Measurements from ENCODE around the gene LPGAT1. TPM values are rescaled to one million over a fixed set of nuclear protein-coding genes. Genes with fewer than 3 reads are reported as not detected.
A peak's percentile ranks its signal among the peaks of the same experiment; 100 is the strongest.
"Not testable (repeated sequence)": the region's sequence is repeated elsewhere in the genome, so short reads cannot be mapped to it uniquely, and the experiment has no call there.

The LPGAT1 gene
- total RNA-seq, 6 experiments from 2014 or later: 32.0 to 141 (median 55.7) TPM

DNA sequence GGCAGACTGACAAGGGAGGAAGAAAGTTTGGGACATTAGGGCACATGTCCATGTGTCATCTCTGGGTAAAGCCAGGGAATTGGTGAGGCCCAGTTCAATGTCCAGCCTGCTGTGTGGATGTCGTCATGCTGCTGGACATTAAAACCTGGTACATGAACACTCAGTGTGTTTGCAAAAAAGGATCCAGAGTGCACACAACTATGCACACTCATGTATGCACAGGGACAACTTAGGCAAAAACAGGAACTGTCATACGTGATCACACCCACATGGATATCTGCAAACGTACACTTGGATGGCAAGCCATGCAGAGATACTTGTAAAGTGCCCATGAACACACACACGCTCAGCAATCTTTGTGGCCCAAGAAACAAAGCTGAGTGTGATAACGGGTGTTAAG is 107.3 kb downstream of the LPGAT1 start:
- Histone ChIP-seq H3K36me3 (no peaks in the 10 kb centered on the region), H3K27ac (no peak overlapping the region), H3K4me3 (no peak overlapping the region), H3K9me3 (no peaks in the 10 kb centered on the region), H3K4me1 (peaks cover 0 to 8% (median 0%) of the 10 kb centered on the region in 4 donors), H3K27me3 (no peaks in the 10 kb centered on the region)
- TF ChIP-seq, protein P1, sequence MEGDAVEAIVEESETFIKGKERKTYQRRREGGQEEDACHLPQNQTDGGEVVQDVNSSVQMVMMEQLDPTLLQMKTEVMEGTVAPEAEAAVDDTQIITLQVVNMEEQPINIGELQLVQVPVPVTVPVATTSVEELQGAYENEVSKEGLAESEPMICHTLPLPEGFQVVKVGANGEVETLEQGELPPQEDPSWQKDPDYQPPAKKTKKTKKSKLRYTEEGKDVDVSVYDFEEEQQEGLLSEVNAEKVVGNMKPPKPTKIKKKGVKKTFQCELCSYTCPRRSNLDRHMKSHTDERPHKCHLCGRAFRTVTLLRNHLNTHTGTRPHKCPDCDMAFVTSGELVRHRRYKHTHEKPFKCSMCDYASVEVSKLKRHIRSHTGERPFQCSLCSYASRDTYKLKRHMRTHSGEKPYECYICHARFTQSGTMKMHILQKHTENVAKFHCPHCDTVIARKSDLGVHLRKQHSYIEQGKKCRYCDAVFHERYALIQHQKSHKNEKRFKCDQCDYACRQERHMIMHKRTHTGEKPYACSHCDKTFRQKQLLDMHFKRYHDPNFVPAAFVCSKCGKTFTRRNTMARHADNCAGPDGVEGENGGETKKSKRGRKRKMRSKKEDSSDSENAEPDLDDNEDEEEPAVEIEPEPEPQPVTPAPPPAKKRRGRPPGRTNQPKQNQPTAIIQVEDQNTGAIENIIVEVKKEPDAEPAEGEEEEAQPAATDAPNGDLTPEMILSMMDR (IDR thresholded peaks at IDR 0.05): no peak
- TF ChIP-seq POLR2A (IDR thresholded peaks at IDR 0.05): no peak
- ATAC-seq (peak; percentile 33 to 87 (median 76)), DNase-seq (peak in 1 of 3 donors; percentile 64)
- WGBS (ENCODE audit: insufficient coverage, low coverage, low lambda C conversion rate, missing lambda C conversion rate): 52% methylated on average over 2 of the region's 5 CpGs
- intact Hi-C loops (cut with DNase I): no loop called here

DNA sequence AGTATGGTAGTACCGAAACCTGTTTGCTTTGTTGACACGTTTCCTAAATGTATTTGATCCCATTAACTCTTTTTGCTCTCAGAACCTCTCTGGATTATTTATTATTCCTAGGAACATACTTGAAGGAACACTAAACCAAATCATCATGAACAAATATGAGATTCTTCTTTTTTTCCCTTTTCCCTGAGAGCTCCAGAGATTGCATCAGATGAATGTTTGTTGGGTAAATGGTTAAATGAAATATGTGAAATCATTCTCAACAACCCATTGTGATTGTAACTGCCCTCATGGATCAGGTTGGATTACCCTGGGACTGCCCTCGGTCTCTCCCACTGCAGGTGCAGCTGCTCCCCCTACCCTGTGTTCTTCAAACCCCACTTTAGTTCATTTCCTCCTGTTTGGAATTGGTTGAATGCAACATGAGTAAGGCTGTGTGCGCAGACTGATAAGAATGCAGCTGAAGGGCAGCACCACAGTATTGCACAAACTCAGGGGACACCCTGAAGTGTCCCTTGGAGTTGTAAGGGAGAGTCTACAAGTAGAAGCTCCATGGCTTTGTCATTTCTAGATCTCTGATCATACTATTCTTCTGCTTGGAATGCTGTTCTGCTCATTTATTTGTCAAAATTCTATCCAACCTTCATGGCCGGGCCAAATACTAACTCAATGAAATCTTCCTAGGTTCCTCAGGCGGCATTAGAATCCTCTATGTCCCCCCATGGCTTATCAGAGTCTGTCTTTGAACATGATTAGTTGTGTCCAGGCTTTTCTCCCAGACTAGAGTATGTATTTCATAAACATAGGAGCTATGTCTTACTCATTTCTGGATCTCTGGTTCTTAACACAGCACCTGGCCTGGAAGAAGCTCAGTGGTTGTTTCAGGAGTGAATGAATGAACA is 108.0 kb downstream of the LPGAT1 start:
- Histone ChIP-seq H3K9me3 (no peaks in the 10 kb centered on the region), H3K4me3 (no peak overlapping the region), H3K27ac (no peak overlapping the region), H3K36me3 (no peaks in the 10 kb centered on the region), H3K27me3 (no peaks in the 10 kb centered on the region), H3K4me1 (peaks cover 0 to 8% (median 0%) of the 10 kb centered on the region in 4 donors)
- no peak for ATAC-seq
- no peak for TF ChIP-seq POLR2A (IDR thresholded peaks at IDR 0.05)
- TF ChIP-seq, protein P1 (IDR thresholded peaks at IDR 0.05): no peak
- 84% methylated on average over 6 of the region's 6 CpGs for WGBS (ENCODE audit: insufficient coverage, low coverage, low lambda C conversion rate, missing lambda C conversion rate)
- intact Hi-C loops (cut with DNase I): no loop called here
- no peak for DNase-seq

DNA sequence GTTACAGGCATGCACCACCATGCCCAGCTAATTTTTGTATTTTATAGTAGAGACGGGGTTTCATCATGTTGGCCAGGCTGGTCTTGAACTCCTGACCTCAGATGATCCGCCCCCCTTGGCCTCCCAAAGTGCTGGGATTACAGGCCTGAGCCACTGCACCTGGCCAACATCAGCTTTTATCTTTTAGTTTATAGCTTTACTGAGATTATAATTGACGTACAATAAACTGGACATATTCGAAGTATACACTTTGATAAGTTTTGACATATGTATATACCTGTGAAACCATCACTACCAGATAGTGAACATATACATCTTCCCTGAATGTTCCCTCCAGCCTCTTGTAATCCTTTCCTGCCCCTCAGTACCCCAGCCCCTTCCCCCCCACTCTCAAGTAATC is 114.0 kb downstream of the LPGAT1 start:
- WGBS (ENCODE audit: insufficient coverage, low coverage, low lambda C conversion rate, missing lambda C conversion rate): 87% methylated on average over 4 of the region's 4 CpGs
- intact Hi-C loops (cut with DNase I); H3K4me3 ChIP-seq; H3K9me3 ChIP-seq; H3K27me3 ChIP-seq; ATAC-seq; DNase-seq; H3K27ac ChIP-seq; H3K4me1 ChIP-seq; H3K36me3 ChIP-seq: not testable (repeated sequence)

DNA sequence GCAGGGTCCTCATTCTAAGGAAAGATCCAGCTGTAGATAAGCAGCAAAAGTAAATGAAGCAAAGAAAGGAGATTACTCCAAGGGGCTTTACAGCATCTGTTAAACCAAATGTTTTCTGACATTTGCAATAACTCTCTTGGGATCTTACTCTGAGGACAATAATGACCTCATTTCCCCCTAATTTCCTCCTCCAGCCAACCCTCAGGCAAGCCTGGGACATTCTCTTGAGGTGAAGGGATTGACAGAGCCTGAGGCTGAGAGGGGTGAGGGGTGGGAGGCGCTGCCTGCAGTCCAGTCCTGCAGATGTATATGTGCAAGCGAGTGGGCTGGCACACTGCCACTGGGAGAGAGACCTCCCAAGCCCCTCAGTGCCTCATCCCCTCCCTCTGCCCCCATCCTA is 114.6 kb downstream of the LPGAT1 start:
- no CpG with 5 or more reads among the region's 2 CpGs for WGBS (ENCODE audit: insufficient coverage, low coverage, low lambda C conversion rate, missing lambda C conversion rate)
- Histone ChIP-seq H3K4me1 (no peaks in the 10 kb centered on the region), H3K27me3 (no peaks in the 10 kb centered on the region), H3K4me3 (no peak overlapping the region), H3K36me3 (no peaks in the 10 kb centered on the region), H3K27ac (no peak overlapping the region), H3K9me3 (no peaks in the 10 kb centered on the region)
- intact Hi-C loops (cut with DNase I): no loop called here
- no peak for TF ChIP-seq POLR2A (IDR thresholded peaks at IDR 0.05)
- TF ChIP-seq, protein P1 (IDR thresholded peaks at IDR 0.05): no peak
- DNase-seq (no peak), ATAC-seq (peak in 1 of 4 donors; percentile 20)

DNA sequence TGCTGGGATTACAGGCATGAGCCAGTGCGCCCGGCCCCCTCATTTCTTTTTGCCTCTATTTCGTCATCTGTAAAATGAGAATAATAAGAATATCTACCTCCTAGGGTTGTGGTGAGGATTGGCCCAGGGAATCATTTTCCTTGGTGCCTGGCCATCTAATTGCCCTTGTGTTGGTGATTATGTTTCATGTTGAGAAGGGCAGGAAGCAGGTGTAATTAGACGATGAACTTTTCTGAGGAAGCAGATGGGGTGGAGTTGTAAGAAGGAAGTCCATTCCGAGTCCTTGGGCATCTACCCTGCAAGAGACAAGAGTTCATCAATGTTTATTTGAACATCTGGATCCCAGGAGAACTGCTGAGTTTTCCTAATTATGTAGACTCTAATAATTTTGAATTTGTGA is 116.4 kb downstream of the LPGAT1 start:
- no peaks in the 10 kb centered on the region for H3K4me1 ChIP-seq

More for the DNA sequence above, 116.4 kb downstream of the LPGAT1 start:
- no peaks in the 10 kb centered on the region for H3K9me3 ChIP-seq
- no peaks in the 10 kb centered on the region for H3K27me3 ChIP-seq
- DNase-seq (no peak), ATAC-seq (no peak)
- no peak for TF ChIP-seq POLR2A (IDR thresholded peaks at IDR 0.05)
- TF ChIP-seq, protein P1 (IDR thresholded peaks at IDR 0.05): no peak
- H3K27ac ChIP-seq: no peak overlapping the region
- H3K4me3 ChIP-seq: no peak overlapping the region
- intact Hi-C loops (cut with DNase I): no loop called here
- no peaks in the 10 kb centered on the region for H3K36me3 ChIP-seq
- WGBS (ENCODE audit: insufficient coverage, low coverage, low lambda C conversion rate, missing lambda C conversion rate): 76% methylated on average over 4 of the region's 5 CpGs
